ENCODE measurements around the gene ZBED1. TPM values are rescaled to one million over a fixed set of nuclear protein-coding genes. Genes with fewer than 3 reads are reported as not detected.

Gene ZBED1
- total and polyA plus RNA-seq, 2 donors (not counting 1 experiment from before 2014, with no cell fraction given), result 14.5 to 24.8 TPM

DNA sequence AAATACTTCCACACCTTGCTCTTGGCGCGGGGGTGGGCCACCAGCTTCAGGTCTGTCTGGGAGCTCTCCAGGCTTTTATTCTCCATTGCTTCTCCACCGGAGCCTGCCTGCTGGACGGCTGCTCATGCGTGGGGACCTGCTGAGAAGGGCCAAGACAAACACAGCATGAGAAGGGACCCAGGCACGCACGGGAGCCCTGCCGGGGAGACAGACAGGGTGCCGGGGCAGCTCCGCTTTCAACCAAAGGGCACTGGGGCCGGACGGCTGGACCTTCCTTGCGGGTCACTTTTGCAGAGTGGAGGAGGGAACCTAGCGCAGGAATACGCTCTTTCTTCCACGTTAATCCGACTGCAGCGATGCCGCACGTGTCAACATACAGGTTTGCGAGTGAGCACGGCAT is 10.1 kb downstream of the ZBED1 start:
- no peak overlapping the region for H3K4me2 ChIP-seq (ENCODE audit: extremely low read depth, insufficient read depth, low read length)
- no peak overlapping the region for H2AFZ ChIP-seq (ENCODE audit: low read length)
- no peaks in the 10 kb centered on the region for H3K27me3 ChIP-seq (ENCODE audit: control insufficient read depth, insufficient read depth, low read length)
- H3K79me2 ChIP-seq (ENCODE audit: control insufficient read depth, insufficient read depth, low read length), result peaks cover 21% of the 10 kb centered on the region
- no peak overlapping the region for H3K4me3 ChIP-seq (replicated peaks in 1 of 4; ENCODE audit: control extremely low read depth in 1 of 4, insufficient read depth in 1 of 4, low read depth in 3 of 4, low read length in 4 of 4)
- H3K27ac ChIP-seq (ENCODE audit: insufficient read depth, low read length), result no peak overlapping the region
- TF ChIP-seq, protein P1, sequence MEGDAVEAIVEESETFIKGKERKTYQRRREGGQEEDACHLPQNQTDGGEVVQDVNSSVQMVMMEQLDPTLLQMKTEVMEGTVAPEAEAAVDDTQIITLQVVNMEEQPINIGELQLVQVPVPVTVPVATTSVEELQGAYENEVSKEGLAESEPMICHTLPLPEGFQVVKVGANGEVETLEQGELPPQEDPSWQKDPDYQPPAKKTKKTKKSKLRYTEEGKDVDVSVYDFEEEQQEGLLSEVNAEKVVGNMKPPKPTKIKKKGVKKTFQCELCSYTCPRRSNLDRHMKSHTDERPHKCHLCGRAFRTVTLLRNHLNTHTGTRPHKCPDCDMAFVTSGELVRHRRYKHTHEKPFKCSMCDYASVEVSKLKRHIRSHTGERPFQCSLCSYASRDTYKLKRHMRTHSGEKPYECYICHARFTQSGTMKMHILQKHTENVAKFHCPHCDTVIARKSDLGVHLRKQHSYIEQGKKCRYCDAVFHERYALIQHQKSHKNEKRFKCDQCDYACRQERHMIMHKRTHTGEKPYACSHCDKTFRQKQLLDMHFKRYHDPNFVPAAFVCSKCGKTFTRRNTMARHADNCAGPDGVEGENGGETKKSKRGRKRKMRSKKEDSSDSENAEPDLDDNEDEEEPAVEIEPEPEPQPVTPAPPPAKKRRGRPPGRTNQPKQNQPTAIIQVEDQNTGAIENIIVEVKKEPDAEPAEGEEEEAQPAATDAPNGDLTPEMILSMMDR (conservative IDR thresholded peaks at IDR 0.05 in 1 of 2, IDR thresholded peaks at IDR 0.05 in 1 of 2; ENCODE audit: low read depth in 1 of 2, low read length in 2 of 2), result no peak
- TF ChIP-seq EZH2 (IDR thresholded peaks at IDR 0.05; ENCODE audit: low read length, missing control alignments), result no peak
- peaks cover 18% of the 10 kb centered on the region for H3K36me3 ChIP-seq (ENCODE audit: control insufficient read depth, insufficient read depth, low read length)
- no peak overlapping the region for H3K9ac ChIP-seq (ENCODE audit: insufficient read depth, low read length)
- no peaks in the 10 kb centered on the region for H3K9me3 ChIP-seq (ENCODE audit: control insufficient read depth, insufficient read depth, low read depth, low read length)
- peaks cover 2% of the 10 kb centered on the region for H3K4me1 ChIP-seq (ENCODE audit: control insufficient read depth, extremely low read depth, insufficient read depth, low read length)
- DNase-seq (ENCODE audit: low read depth in 2 of 2), result no peak
- no peaks in the 10 kb centered on the region for H4K20me1 ChIP-seq (ENCODE audit: control insufficient read depth, extremely low read depth, insufficient read depth, low read length)

- Histone ChIP-seq H3K9me3 (ENCODE audit: control insufficient read depth, insufficient read depth, low read depth, low read length) (no peaks in the 10 kb centered on the region), H3K27me3 (ENCODE audit: control insufficient read depth, insufficient read depth, low read length) (no peaks in the 10 kb centered on the region), H3K4me3 (replicated peaks in 1 of 4; ENCODE audit: control extremely low read depth in 1 of 4, insufficient read depth in 1 of 4, low read depth in 3 of 4, low read length in 4 of 4) (no peak overlapping the region), H3K79me2 (ENCODE audit: control insufficient read depth, insufficient read depth, low read length) (peaks cover 17% of the 10 kb centered on the region), H3K36me3 (ENCODE audit: control insufficient read depth, insufficient read depth, low read length) (peaks cover 18% of the 10 kb centered on the region), H3K9ac (ENCODE audit: insufficient read depth, low read length) (no peak overlapping the region), H3K27ac (ENCODE audit: insufficient read depth, low read length) (no peak overlapping the region), H3K4me1 (ENCODE audit: control insufficient read depth, extremely low read depth, insufficient read depth, low read length) (peaks cover 2% of the 10 kb centered on the region), H3K4me2 (ENCODE audit: extremely low read depth, insufficient read depth, low read length) (no peak overlapping the region), H4K20me1 (ENCODE audit: control insufficient read depth, extremely low read depth, insufficient read depth, low read length) (no peaks in the 10 kb centered on the region), H2AFZ (ENCODE audit: low read length) (no peak overlapping the region)
- DNase-seq (ENCODE audit: low read depth in 2 of 2), result no peak
- TF ChIP-seq EZH2 (IDR thresholded peaks at IDR 0.05; ENCODE audit: low read length, missing control alignments), result no peak
- TF ChIP-seq, protein P1 (conservative IDR thresholded peaks at IDR 0.05 in 1 of 2, IDR thresholded peaks at IDR 0.05 in 1 of 2; ENCODE audit: low read depth in 1 of 2, low read length in 2 of 2), result no peak
Measured at GRCh38 chrX:2489446-2490445, 11.0 kb downstream of the ZBED1 start.

DNA sequence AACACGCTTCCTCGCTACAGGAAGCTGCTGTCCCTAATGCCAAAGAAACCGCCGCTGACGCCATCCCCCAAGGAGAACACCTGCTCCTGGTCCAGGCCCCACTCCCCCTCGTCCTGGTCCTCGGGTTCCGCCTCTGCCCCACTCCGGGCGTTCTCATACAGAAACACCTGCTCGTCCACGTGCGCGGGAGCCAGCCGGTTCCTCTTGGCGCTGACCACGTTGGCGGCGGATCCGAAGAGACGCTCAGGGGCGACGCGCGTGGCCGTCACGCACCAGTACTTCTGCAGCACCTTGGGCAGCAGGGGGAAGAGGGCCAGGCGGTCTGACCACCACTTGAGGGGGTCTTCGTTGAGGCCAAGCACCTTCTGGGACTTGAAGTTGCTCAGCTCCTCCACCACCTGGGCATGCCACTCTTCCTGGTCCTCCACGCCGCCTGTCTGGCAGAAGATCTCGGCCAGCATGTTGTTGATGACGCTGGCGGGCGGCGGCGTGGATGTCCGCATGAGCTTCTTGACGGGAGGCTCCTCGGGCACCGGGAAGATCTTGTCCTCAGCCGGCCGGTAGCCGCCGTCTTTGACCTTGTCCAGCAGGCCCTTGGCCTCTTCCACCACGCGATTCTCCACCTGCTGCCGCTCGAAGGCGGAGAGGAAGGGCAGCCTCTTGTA is 12.0 kb downstream of the ZBED1 start:
- Histone ChIP-seq H3K4me1 (ENCODE audit: control insufficient read depth, extremely low read depth, insufficient read depth, low read length) (peaks cover 9% of the 10 kb centered on the region), H4K20me1 (ENCODE audit: control insufficient read depth, extremely low read depth, insufficient read depth, low read length) (no peaks in the 10 kb centered on the region), H3K36me3 (ENCODE audit: control insufficient read depth, insufficient read depth, low read length) (peaks cover 18% of the 10 kb centered on the region), H3K9ac (ENCODE audit: insufficient read depth, low read length) (no peak overlapping the region), H3K27me3 (ENCODE audit: control insufficient read depth, insufficient read depth, low read length) (no peaks in the 10 kb centered on the region), H3K79me2 (ENCODE audit: control insufficient read depth, insufficient read depth, low read length) (peaks cover 16% of the 10 kb centered on the region), H3K4me2 (ENCODE audit: extremely low read depth, insufficient read depth, low read length) (no peak overlapping the region), H3K9me3 (ENCODE audit: control insufficient read depth, insufficient read depth, low read depth, low read length) (no peaks in the 10 kb centered on the region), H3K27ac (ENCODE audit: insufficient read depth, low read length) (no peak overlapping the region), H2AFZ (ENCODE audit: low read length) (no peak overlapping the region), H3K4me3 (replicated peaks in 1 of 4; ENCODE audit: control extremely low read depth in 1 of 4, insufficient read depth in 1 of 4, low read depth in 3 of 4, low read length in 4 of 4) (no peak overlapping the region)
- TF ChIP-seq, protein P1 (conservative IDR thresholded peaks at IDR 0.05 in 1 of 2, IDR thresholded peaks at IDR 0.05 in 1 of 2; ENCODE audit: low read depth in 1 of 2, low read length in 2 of 2), result no peak
- no peak for TF ChIP-seq EZH2 (IDR thresholded peaks at IDR 0.05; ENCODE audit: low read length, missing control alignments)
- DNase-seq (ENCODE audit: low read depth in 2 of 2), result no peak
